ENCODE results near the gene WDR33. TPM values are rescaled to one million over a fixed set of nuclear protein-coding genes. Genes with fewer than 3 reads are reported as not detected.

WDR33 gene
- total RNA-seq, 4 donors from 2014 or later, result 42.3 to 53.2 (median 45.8) TPM

DNA sequence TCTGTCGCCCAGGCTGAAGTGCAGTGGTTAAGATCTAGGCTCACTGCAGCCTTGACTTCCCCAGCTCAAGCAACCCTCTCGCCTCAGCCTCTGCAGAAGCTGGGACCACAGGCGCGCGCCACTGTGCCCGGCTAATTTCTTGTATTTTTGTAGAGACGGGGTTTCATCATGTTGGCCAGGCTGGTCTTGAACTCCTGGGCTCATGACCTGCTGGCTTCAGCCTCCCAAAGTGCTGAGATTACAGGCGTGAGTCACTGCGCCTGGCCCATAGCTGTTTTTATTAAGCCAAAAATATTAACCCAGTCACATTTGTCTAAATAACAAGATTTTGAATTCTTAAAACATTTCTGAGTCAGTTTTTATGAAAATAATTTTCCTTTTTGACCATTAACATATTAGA is 116.0 kb downstream of the WDR33 start:
- TF ChIP-seq, protein P1, sequence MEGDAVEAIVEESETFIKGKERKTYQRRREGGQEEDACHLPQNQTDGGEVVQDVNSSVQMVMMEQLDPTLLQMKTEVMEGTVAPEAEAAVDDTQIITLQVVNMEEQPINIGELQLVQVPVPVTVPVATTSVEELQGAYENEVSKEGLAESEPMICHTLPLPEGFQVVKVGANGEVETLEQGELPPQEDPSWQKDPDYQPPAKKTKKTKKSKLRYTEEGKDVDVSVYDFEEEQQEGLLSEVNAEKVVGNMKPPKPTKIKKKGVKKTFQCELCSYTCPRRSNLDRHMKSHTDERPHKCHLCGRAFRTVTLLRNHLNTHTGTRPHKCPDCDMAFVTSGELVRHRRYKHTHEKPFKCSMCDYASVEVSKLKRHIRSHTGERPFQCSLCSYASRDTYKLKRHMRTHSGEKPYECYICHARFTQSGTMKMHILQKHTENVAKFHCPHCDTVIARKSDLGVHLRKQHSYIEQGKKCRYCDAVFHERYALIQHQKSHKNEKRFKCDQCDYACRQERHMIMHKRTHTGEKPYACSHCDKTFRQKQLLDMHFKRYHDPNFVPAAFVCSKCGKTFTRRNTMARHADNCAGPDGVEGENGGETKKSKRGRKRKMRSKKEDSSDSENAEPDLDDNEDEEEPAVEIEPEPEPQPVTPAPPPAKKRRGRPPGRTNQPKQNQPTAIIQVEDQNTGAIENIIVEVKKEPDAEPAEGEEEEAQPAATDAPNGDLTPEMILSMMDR (IDR thresholded peaks at IDR 0.05; ENCODE audit: low read depth), result no peak

DNA sequence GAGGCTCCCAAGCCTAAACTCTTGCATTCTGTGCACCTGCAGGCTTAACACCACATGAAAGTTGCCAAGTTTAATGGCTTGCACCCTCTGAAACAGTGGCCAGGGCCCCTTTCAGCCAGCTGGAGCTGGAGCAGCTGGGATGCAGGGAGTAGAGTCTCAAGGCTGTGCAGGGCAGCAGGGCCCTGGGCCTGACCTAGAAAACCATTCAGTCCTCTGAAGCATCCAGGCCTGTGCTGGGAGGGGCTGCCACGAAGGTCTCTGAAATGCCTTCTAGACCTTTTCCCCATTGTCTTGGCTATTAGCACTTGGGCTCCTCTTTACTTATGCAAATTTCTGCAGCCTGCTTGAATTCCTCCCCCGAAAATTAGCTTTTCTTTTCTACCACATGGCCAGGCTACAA is 120.3 kb downstream of the WDR33 start:
- TF ChIP-seq, protein P1 (IDR thresholded peaks at IDR 0.05; ENCODE audit: low read depth), result no peak

DNA sequence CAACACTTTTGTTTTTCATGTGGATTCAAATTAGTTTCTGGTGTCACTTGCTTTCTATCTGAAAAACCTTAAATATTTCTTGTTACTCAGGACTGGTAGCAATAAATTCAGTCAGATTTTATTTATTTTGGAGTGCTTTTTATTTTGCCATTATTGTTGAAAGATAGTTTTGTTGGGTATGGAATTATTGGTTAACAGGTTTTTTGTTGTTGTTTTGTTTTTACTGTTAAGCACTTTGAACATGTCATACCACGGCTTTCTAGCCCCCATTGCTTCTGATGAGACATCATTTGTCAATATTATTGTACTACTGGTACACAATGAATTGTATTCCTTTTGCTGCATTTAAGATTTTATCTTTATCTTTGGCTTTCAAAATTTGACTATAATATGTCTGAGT is 122.6 kb downstream of the WDR33 start:
- TF ChIP-seq, protein P1 (IDR thresholded peaks at IDR 0.05; ENCODE audit: low read depth), result no peak

DNA sequence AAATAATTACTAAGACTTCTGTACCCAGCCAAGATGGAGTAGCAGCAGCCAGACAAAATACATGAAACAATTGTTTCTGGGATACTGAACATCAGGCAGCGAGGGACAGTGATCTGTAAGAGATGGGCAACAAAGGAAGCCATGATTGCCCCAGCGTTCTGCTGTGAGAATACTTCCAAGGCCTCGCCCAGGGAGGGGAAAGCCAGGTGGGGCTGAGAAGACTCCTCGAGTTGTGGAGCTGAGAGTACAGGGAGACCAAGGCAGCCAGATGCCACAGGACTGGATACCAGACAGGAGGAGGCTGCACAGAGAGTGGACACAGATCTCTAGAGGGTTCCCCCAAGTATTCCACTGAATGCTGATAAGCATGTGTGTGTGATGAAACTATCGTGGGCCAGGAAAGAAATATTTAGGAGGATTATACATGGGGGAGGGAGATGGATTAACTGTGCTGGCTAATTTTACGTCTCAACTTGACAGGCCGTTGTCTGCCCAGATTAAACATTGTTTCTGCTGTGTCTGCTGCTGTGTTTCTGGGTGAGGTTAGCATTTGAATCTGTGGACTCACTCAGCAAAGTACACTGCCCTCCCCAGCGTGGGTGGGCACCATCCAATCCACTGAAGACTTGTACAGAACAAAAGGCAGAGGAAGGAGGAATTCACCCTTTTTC is 125.4 kb downstream of the WDR33 start:
- TF ChIP-seq, protein P1 (IDR thresholded peaks at IDR 0.05; ENCODE audit: low read depth), result no peak

DNA sequence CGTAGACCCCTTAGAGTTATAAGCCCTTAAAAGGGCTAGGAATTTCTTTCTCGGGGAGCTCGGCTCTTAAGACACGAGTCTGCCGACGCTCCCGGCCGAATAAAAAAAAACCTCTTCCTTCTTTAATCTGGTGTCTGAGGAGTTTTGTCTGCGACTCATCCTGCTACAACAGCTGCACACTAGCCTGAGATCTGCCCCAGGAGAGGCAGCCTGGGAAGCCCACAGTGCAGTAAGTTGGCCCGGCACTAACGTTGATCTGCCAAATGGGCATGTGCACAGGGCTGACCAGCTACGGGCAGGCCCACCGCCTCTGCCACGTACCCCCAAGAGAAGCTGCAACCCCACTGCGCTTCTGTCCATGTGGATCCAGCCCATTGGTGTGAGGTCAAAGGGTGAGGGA is 127.2 kb downstream of the WDR33 start:
- TF ChIP-seq, protein P1 (IDR thresholded peaks at IDR 0.05; ENCODE audit: low read depth), result no peak

DNA sequence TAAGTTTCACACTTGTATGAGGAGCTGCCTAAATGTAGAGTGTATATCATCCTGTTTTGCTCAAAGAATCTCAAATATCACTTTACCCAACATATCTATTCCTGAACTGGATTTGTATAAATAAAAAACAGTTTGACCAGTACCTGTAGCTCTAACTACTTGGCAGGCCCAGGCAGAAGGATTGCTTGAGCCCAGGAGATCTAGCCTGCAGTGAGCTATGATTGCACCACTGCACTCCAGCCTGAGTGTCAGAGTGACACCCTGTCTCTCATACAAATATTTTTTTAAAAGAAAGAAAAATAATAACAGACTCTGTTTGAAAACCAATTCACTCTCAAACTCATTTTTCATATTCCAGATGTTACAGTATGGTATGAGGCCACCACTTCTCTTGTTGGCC is 127.9 kb downstream of the WDR33 start:
- TF ChIP-seq, protein P1 (IDR thresholded peaks at IDR 0.05; ENCODE audit: low read depth), result no peak

DNA sequence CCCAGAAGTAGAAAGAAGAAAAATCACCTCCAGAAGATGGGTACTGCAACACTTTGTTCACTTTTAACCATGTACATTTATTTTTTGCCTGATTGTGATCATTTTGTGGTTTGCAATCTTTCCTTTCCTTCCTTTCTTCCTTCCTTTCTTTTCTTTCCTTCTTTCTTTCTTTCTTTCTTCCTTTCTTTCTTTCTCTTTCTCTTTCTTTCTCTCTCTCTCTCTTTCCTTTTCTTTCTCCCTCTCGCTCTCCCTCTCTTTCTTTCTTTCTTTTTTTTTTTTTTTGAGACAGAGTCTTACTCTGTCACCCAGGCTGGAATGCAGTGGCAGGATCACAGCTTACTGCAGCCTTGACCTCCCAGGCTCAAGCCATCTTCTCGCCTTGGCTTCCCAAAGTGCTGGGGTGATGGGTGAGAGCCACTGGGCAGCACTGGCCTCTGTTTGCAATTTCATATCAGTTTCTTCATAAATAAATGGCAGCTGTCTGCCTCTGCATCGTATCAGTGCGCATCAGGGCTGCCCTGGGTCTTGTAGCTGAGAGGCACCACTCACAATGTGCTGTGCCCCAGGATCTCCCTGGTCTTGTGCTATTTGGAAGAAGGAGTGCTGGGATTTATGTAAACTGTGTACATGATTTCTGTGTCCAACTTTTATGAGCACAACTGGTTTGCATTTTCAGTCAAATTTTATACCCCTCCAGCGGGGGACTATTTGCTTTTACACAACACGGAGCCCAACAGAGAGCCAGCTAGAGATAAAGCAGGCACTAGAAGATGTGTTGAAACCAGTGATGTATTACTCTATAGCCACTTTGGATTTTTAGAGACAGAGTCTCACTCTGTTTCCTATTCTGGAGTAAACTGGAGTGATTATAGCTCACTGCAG is 128.8 kb downstream of the WDR33 start:
- TF ChIP-seq, protein P1 (IDR thresholded peaks at IDR 0.05; ENCODE audit: low read depth), result no peak
